Uterus (tissue), 4 donors: ENCODE data around the gene RASGRP1. TPM values are rescaled to one million over a fixed set of nuclear protein-coding genes. Genes with fewer than 3 reads are reported as not detected.
"Not testable (repeated sequence)": the region's sequence is repeated elsewhere in the genome, so short reads cannot be mapped to it uniquely, and the experiment has no call there.

Experiments
- DNase-seq, 2 donors: peaks; one replicate each; pipeline ENCODE4 v3.0.0-alpha.2; 2019 to 2020
- H3K27ac ChIP-seq, 2 donors: fragments of 200-600 bp; sonication (generic); 1 replicate in 1 of 2; 2 replicates in 1 of 2; pipeline ENCODE4 v1.5.1; 2016 to 2018
- H3K27me3 ChIP-seq, 2 donors: fragments of 200-600 bp; sonication (generic); one replicate each; pipeline ENCODE4 v1.5.1; 2018 to 2019; ENCODE audit warnings: control low read depth in 1 of 2
- H3K36me3 ChIP-seq, 2 donors: fragments of 200-600 bp; sonication (generic); one replicate each; pipeline ENCODE4 v1.5.1; 2019; ENCODE audit warnings: control low read depth in 1 of 2
- H3K4me1 ChIP-seq, 2 donors: fragments of 200-600 bp; sonication (generic); one replicate each; pipeline ENCODE4 v1.5.1; 2018 to 2019; ENCODE audit warnings: control low read depth in 1 of 2
- H3K4me3 ChIP-seq, 2 donors: fragments of 200-600 bp; sonication (generic); 1 replicate in 1 of 2; 2 replicates in 1 of 2; pipeline ENCODE4 v1.5.1; 2018 to 2019; ENCODE audit warnings: mild to moderate bottlenecking in 1 of 2
- H3K9me3 ChIP-seq, 2 donors: fragments of 200-600 bp; sonication (generic); one replicate each; pipeline ENCODE4 v1.5.1; 2019; ENCODE audit warnings: control low read depth in 1 of 2
- CTCF ChIP-seq, 4 experiments: fragments of 200-600 bp in 2 of 4; fragments of 450-650 bp in 2 of 4; sonication (generic) in 2 of 4; IDR thresholded peaks; one replicate each; pipeline ENCODE4 v1.5.1; 2016 to 2019; ENCODE audit warnings: antibody characterized with exemption in 4 of 4, mild to moderate bottlenecking in 2 of 4, moderate library complexity in 1 of 4
- POLR2A ChIP-seq, 2 donors: fragments of 450-650 bp; IDR thresholded peaks; one replicate each; pipeline ENCODE4 v1.6.1; 2016; ENCODE audit warnings: antibody characterized with exemption in 2 of 2, mild to moderate bottlenecking in 1 of 2, moderate library complexity in 1 of 2
- intact Hi-C: fragments of 100-400 bp; cut with DNase I; formaldehyde crosslinking; loops from one replicate; pipeline ENCODE4 v1.15.1; 2023; ENCODE audit warnings: low total_unique reads
- total RNA-seq, 4 donors: library from RNA; depleted of rRNA in 3 of 4; stranded (reverse); fragments of >200 nt in 3 of 4; gene quantifications; one replicate each; pipeline versions ENCODE4 v1.1.0 to v1.2.4, GENCODE V29; 2014 to 2023
- donor health status: DM: yes; HTN: yes; CAD: no.

Gene RASGRP1
- total RNA-seq, 4 donors from 2014 or later, result under 0.01 to 0.82 (median 0.48) TPM; not detected in 1

- Histone ChIP-seq H3K4me1 (no peaks in the 10 kb centered on the region), H3K9me3 (no peaks in the 10 kb centered on the region), H3K36me3 (no peaks in the 10 kb centered on the region), H3K27me3 (no peaks in the 10 kb centered on the region), H3K27ac (no peak overlapping the region), H3K4me3 (no peak overlapping the region)
- intact Hi-C loops, result no loop called here
- DNase-seq, result no peak
- TF ChIP-seq CTCF (IDR thresholded peaks at IDR 0.05) (no peak), POLR2A (IDR thresholded peaks at IDR 0.05) (no peak)
Measured at GRCh38 chr15:38588672-38589071, 24.1 kb upstream of the RASGRP1 start.

GRCh38 chr15:38587214-38587613, 22.6 kb upstream of the RASGRP1 start:
- intact Hi-C loops, result no loop called here
- Histone ChIP-seq H3K4me3 (no peak overlapping the region), H3K4me1 (no peaks in the 10 kb centered on the region), H3K27me3 (no peaks in the 10 kb centered on the region), H3K27ac (no peak overlapping the region), H3K36me3 (no peaks in the 10 kb centered on the region), H3K9me3 (no peaks in the 10 kb centered on the region)
- TF ChIP-seq CTCF (IDR thresholded peaks at IDR 0.05), result no peak
- TF ChIP-seq POLR2A (IDR thresholded peaks at IDR 0.05), result no peak
- DNase-seq, result no peak

- H3K36me3 ChIP-seq, DNase-seq, intact Hi-C loops, H3K4me1 ChIP-seq, H3K27ac ChIP-seq, H3K27me3 ChIP-seq, H3K9me3 ChIP-seq, H3K4me3 ChIP-seq: not testable (repeated sequence)
Measured at GRCh38 chr15:38586005-38586404, 21.4 kb upstream of the RASGRP1 start.

- H3K9me3 ChIP-seq, result no peaks in the 10 kb centered on the region
- H3K4me1 ChIP-seq, result no peaks in the 10 kb centered on the region
- H3K36me3 ChIP-seq, result no peaks in the 10 kb centered on the region
- no peaks in the 10 kb centered on the region for H3K27me3 ChIP-seq
- no peak for DNase-seq
- intact Hi-C loops, result no loop called here
- TF ChIP-seq POLR2A (IDR thresholded peaks at IDR 0.05), result no peak
- no peak for TF ChIP-seq CTCF (IDR thresholded peaks at IDR 0.05)
- no peak overlapping the region for H3K4me3 ChIP-seq
- H3K27ac ChIP-seq, result no peak overlapping the region
Measured at GRCh38 chr15:38578626-38579025, 14.0 kb upstream of the RASGRP1 start.

GRCh38 chr15:38577424-38577987, 12.9 kb upstream of the RASGRP1 start:
- no peaks in the 10 kb centered on the region for H3K9me3 ChIP-seq
- no peak for TF ChIP-seq CTCF (IDR thresholded peaks at IDR 0.05)
- no peak for TF ChIP-seq POLR2A (IDR thresholded peaks at IDR 0.05)
- H3K27me3 ChIP-seq, result no peaks in the 10 kb centered on the region
- no peaks in the 10 kb centered on the region for H3K36me3 ChIP-seq
- H3K4me1 ChIP-seq, result no peaks in the 10 kb centered on the region
- intact Hi-C loops, result no loop called here
- no peak overlapping the region for H3K4me3 ChIP-seq
- DNase-seq, result no peak
- no peak overlapping the region for H3K27ac ChIP-seq

GRCh38 chr15:38576837-38577236, 12.2 kb upstream of the RASGRP1 start:
- H3K4me3 ChIP-seq, result no peak overlapping the region
- no peaks in the 10 kb centered on the region for H3K9me3 ChIP-seq
- DNase-seq, result no peak
- TF ChIP-seq CTCF (IDR thresholded peaks at IDR 0.05) (no peak), POLR2A (IDR thresholded peaks at IDR 0.05) (no peak)
- no peaks in the 10 kb centered on the region for H3K36me3 ChIP-seq
- H3K27ac ChIP-seq, result no peak overlapping the region
- no peaks in the 10 kb centered on the region for H3K4me1 ChIP-seq
- no peaks in the 10 kb centered on the region for H3K27me3 ChIP-seq
- intact Hi-C loops, result no loop called here
